Astrocyte of the cerebellum (primary cell): ENCODE measurements around the gene ZNF546.
"Not testable (repeated sequence)": the region's sequence is repeated elsewhere in the genome, so short reads cannot be mapped to it uniquely, and the experiment has no call there.

Experiments used
- DNase-seq: peaks from one replicate; pipeline ENCODE4 v3.0.0-alpha.2; 2011; ENCODE audit warnings: low read depth
- H3K4me3 ChIP-seq: 2 replicates; pipeline ENCODE4 v1.5.1; 2011; ENCODE audit warnings: mild to moderate bottlenecking, low read depth, low read length, moderate library complexity
- in situ Hi-C: cut with HindIII; loops from 2 replicates; pipeline ENCODE4 v1.10.0; 2017; ENCODE audit warnings: low sequenced_read_pairs
- TF ChIP-seq, protein P1 (sequence below): IDR thresholded peaks from 2 replicates; pipeline ENCODE4 v1.5.1; 2012; ENCODE audit warnings: low read length, low read depth, moderate library complexity, mild to moderate bottlenecking; ENCODE audit errors: missing control alignments

ZNF546 gene

DNA sequence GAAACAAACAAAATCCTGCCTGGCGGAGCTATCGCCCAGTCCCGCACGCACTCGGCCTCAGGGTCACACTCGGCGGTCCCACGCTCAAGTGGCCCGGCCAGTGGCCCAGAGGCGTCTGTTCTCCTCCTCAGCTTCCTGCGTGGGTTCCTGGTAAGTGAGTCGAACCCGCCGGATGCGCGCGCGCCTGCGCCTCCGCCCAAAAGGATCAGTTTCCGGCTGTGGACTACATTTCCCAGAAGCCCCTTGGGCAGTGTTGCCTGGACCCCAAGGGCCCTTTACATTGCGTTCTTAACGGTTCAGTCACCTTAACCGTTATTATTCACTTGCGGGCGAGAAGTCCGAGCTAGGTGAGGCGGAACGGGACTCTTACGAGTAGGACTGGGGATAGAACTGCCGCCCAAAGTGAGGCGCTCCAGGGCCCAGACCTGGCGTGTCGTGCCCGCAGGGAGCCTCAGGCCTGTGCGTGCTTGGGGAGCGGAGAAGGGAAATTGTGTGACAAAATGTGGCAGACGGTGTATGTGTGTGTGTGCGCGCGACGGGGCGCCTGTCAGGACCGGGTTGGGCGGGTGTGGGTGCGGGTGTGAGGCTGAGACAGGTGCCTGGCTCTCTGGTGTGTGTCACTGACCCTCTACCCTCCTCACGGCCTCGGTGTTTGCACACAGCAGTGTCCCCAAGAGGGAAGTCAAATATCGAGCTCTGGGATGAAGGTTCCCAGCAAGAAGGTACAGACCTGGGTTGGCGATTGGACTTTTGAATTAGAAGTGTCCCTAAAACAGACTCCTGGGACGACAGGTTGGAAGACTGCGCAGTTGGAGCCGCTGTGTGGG, at the start of gene ZNF546:
ZNF546 (plus strand) TSS at position 250 of the 827 bp plus-strand sequence. CDS start 1,267 bp downstream, outside the sequence.
- peak; percentile 62 for DNase-seq
- TF ChIP-seq, protein P1, sequence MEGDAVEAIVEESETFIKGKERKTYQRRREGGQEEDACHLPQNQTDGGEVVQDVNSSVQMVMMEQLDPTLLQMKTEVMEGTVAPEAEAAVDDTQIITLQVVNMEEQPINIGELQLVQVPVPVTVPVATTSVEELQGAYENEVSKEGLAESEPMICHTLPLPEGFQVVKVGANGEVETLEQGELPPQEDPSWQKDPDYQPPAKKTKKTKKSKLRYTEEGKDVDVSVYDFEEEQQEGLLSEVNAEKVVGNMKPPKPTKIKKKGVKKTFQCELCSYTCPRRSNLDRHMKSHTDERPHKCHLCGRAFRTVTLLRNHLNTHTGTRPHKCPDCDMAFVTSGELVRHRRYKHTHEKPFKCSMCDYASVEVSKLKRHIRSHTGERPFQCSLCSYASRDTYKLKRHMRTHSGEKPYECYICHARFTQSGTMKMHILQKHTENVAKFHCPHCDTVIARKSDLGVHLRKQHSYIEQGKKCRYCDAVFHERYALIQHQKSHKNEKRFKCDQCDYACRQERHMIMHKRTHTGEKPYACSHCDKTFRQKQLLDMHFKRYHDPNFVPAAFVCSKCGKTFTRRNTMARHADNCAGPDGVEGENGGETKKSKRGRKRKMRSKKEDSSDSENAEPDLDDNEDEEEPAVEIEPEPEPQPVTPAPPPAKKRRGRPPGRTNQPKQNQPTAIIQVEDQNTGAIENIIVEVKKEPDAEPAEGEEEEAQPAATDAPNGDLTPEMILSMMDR, result no peak
- peak within 1 kb of the TSS; percentile 60 for H3K4me3 ChIP-seq
- in situ Hi-C loops, result no loop called here

DNA sequence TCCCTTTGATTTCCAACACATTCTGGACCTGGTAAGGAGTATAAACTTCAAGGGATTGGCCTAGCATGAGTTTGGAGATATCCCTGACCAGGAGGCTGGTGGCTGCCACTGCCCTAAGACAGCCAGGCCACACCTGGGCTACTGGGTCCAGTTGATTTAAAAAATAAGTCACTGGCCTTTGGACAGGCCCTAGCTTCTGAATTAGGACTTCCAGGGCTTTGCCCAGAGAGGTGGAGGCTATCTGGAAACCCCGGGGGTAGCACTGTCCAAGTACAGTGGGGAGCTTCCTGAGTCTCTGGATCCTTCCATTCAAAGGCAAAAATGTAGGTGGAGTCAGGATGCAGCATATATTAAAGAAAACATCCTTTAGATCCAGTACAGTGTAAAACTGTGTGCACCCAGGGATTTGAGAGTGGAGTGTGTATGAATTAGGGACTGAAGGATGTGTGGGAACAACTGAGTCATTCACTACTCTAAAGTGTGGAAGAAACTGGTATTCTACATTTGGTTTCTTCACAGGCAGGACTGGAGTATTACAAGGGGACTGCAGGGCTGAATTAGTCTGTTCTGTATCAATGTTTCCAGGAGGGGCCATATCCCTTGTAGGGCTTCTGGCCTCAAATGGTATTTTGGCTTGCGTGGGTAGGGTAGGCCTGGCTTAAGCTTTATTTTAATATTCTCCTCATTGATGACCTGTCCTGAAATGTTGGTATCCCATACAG, 47.7 kb upstream of the ZNF546 start:
- in situ Hi-C loops, result no loop called here
- no peak overlapping the region for H3K4me3 ChIP-seq
- TF ChIP-seq, protein P1, result no peak
- no peak for DNase-seq

DNA sequence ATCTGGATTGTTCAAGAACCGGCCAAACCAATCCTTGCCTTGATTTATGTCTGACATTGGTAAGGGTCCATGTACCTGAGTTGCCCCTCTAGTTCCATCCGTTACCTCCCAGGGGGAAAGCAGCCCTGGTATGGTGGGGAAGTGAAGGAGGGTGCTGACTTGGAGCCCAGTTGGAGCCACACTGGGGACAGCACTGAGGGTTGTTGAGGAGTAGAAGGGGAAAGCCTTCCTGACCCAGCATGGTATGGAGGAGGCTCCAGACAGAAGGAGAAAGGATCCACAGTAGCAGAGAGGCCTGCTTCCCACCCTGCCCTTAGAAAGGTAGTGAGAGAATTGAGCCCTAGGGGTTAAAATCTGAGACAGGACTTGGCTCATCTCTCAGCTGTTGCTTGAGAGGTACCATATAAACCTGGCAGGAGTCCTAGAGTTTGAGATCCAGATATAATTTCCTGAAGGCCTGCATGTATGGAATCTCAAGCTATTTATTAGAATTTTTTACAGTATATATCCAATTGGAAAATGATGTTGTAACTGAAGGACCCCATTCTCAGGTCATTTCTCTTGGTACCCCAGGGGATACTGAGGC, 45.7 kb upstream of the ZNF546 start:
- H3K4me3 ChIP-seq, result no peak overlapping the region
- TF ChIP-seq, protein P1, result no peak
- no peak for DNase-seq
- in situ Hi-C loops, result no loop called here

DNA sequence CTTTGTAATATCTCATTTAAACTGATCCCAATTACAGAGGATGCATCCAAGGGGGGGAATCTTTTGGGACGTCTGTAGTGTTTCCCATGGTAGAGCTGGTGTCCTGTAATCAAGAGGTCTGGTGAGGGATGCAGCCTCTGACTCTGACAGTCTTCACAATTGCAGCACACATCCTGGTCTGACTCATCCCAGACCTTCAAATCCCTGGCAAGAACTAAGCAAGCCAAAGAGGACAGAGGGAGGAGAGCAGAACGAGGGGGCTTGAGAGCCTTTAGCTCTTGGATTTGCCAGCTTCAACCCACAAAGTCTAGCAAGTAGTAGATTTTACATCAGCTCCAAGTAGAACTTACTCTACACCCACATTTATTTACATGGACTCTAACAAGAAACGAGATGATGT, 45.2 kb upstream of the ZNF546 start:
- no peak for DNase-seq
- TF ChIP-seq, protein P1, result no peak
- in situ Hi-C loops, result no loop called here
- no peak overlapping the region for H3K4me3 ChIP-seq

DNA sequence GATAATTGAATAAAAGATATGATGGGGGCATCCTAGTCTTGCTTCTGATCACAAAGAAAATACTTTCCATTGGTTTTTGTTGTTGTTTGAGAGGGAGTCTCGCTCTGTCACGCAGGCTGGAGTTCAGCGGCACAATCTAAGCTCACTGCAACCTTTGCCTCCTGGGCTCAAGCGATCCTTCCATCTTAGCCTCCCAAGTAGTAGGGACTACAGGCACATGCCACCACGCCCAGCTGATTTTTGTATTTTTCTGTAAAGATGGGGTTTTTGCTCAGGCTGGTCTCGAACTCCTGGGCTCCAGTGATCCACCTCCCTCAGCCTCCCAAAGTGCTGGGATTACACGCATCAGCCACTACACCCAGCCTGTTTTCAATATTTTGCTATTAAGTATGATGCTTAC, 42.9 kb upstream of the ZNF546 start:
- H3K4me3 ChIP-seq, result no peak overlapping the region
- in situ Hi-C loops, result no loop called here
- DNase-seq, result no peak
- TF ChIP-seq, protein P1, result no peak

DNA sequence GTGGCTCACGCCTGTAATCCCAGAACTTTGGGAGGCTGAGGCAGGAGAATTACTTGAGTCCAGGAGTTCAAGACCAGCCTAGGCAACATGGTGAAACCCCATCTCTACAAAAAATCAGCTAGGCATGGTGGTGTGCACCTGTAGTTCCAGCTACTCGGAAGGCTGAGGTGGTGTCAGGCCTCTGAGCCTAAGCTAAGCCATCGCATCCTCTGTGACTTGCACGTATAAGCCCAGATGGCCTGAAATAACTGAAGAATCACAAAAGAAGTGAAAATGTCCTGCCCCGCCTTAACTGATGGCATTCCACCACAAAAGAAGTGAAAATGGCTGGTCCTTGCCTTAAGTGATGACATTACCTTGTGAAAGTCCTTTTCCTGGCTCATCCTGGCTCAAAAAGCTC, 39.0 kb upstream of the ZNF546 start:
- H3K4me3 ChIP-seq, in situ Hi-C loops, DNase-seq: not testable (repeated sequence)

DNA sequence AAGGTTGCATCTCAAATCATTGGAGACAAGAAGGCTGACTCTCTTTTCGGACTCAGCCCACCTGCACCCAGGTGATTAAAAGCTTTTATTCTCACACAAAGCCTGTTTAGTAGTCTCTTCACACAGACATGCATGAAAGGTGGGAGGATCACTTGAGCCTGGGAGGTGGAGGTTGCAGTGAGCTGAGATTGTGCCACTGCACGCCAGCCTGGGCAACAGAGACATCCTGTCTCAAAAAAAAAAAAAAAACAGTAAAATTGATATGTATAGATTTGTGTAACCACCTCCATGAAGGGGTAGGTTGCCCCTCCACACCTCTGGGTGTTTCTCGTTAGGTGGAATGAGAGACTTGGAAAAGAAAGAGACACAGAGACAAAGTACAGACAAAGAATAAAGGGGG, 37.9 kb upstream of the ZNF546 start:
- H3K4me3 ChIP-seq, in situ Hi-C loops, DNase-seq: not testable (repeated sequence)

DNA sequence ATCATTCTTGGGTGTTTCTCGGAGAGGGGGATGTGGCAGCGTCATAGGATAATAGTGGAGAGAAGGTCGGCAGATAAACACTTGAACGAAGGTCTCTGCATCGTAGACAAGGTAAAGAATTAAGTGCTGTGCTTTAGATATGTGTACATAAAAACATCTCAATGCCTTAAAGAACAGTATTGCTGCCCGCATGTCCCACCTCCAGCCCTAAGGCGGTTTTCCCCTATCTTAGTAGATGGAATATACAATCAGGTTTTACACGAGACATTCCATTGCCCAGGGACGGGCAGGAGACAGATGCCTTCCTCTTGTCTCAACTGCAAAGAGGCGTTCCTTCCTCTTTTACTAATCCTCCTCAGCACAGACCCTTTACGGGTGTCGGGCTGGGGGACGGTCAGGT, 37.5 kb upstream of the ZNF546 start:
- H3K4me3 ChIP-seq, in situ Hi-C loops: not testable (repeated sequence)

More for the DNA sequence above, 37.5 kb upstream of the ZNF546 start:
- not testable (repeated sequence) for DNase-seq
